HL-60 (cell line): ENCODE measurements around the gene ARID1B.

ENCODE experiments used
- GABPA ChIP-seq: IDR thresholded peaks from 2 replicates; pipeline ENCODE4 v1.6.1; 2012; ENCODE audit warnings: low read depth
- POLR2AphosphoS5 ChIP-seq: IDR thresholded peaks from 2 replicates; pipeline ENCODE4 v1.6.1; 2012; ENCODE audit warnings: low read depth
- TF ChIP-seq, protein P1 (sequence below): IDR thresholded peaks from one replicate; pipeline ENCODE4 v1.5.1; 2011; ENCODE audit warnings: low read length, control low read depth, inconsistent platforms; ENCODE audit not compliant: insufficient read depth

DNA sequence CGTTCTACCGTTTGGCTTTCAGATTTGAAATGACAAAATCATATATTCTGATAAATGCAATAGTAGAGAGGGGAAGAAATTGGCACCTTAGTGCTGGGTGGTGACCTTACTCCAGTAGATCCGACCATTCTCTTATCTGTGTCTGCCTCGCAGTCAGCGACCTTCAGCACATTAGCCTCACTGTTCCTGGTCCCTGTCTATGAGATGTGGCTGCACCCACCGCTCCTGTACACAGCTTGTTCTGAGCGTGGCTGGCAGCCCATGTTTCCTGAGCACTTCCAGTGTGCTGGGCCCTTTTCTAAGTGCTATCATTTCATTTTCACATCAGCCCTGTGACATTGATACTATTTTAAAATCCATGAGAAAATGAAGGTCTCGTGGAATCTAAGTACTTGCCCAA is 408.0 kb downstream of the ARID1B start:
- TF ChIP-seq, protein P1, sequence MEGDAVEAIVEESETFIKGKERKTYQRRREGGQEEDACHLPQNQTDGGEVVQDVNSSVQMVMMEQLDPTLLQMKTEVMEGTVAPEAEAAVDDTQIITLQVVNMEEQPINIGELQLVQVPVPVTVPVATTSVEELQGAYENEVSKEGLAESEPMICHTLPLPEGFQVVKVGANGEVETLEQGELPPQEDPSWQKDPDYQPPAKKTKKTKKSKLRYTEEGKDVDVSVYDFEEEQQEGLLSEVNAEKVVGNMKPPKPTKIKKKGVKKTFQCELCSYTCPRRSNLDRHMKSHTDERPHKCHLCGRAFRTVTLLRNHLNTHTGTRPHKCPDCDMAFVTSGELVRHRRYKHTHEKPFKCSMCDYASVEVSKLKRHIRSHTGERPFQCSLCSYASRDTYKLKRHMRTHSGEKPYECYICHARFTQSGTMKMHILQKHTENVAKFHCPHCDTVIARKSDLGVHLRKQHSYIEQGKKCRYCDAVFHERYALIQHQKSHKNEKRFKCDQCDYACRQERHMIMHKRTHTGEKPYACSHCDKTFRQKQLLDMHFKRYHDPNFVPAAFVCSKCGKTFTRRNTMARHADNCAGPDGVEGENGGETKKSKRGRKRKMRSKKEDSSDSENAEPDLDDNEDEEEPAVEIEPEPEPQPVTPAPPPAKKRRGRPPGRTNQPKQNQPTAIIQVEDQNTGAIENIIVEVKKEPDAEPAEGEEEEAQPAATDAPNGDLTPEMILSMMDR: no peak
- TF ChIP-seq GABPA (no peak), POLR2AphosphoS5 (no peak)
